Measurements from ENCODE around the gene TAF11L4. TPM values are rescaled to one million over a fixed set of nuclear protein-coding genes. Genes with fewer than 3 reads are reported as not detected.
"Not testable (repeated sequence)": the region's sequence is repeated elsewhere in the genome, so short reads cannot be mapped to it uniquely, and the experiment has no call there.

TAF11L4 gene
- not detected for polyA plus RNA-seq (2013, experiment 1 of 4)
- not detected for polyA plus RNA-seq (2013, experiment 2 of 4)
- polyA plus RNA-seq (2013, experiment 3 of 4), result not detected
- polyA plus RNA-seq (2013, experiment 4 of 4), result not detected

GRCh38 chr5:17521501-17521900 is at the start of gene TAF11L4:
Gene TAF11L4 (plus strand): TSS chr5:17521801.
- not testable (repeated sequence) for H3K4me1 ChIP-seq (ENCODE audit: control insufficient read depth, insufficient read depth, low read length); H3K9me3 ChIP-seq (ENCODE audit: control insufficient read depth, low read length); H3K27ac ChIP-seq (ENCODE audit: insufficient read depth, low read depth, low read length, poor library complexity, severe bottlenecking); H3K27me3 ChIP-seq (ENCODE audit: control insufficient read depth, insufficient read depth, low read length, poor library complexity, severe bottlenecking); H3K36me3 ChIP-seq (ENCODE audit: control insufficient read depth, insufficient read depth, low read length); H3K4me3 ChIP-seq (ENCODE audit: insufficient read depth, low read depth, low read length)
- no CpG with 5 or more reads among the region's 15 CpGs for WGBS, 2 experiments

- not testable (repeated sequence) for H3K9me3 ChIP-seq (ENCODE audit: control insufficient read depth, low read length); H3K27me3 ChIP-seq (ENCODE audit: control insufficient read depth, insufficient read depth, low read length, poor library complexity, severe bottlenecking); H3K27ac ChIP-seq (ENCODE audit: insufficient read depth, low read depth, low read length, poor library complexity, severe bottlenecking); H3K4me3 ChIP-seq (ENCODE audit: insufficient read depth, low read depth, low read length); H3K4me1 ChIP-seq (ENCODE audit: control insufficient read depth, insufficient read depth, low read length); H3K36me3 ChIP-seq (ENCODE audit: control insufficient read depth, insufficient read depth, low read length)
Observed at GRCh38 chr5:17475064-17475463, 46.5 kb upstream of the TAF11L4 start.

- Histone ChIP-seq H3K4me3 (ENCODE audit: insufficient read depth, low read depth, low read length) (no peak overlapping the region), H3K27ac (ENCODE audit: insufficient read depth, low read depth, low read length, poor library complexity, severe bottlenecking) (no peak overlapping the region), H3K9me3 (ENCODE audit: control insufficient read depth, low read length) (no peaks in the 10 kb centered on the region), H3K4me1 (ENCODE audit: control insufficient read depth, insufficient read depth, low read length) (peaks cover 5% of the 10 kb centered on the region), H3K27me3 (ENCODE audit: control insufficient read depth, insufficient read depth, low read length, poor library complexity, severe bottlenecking) (no peaks in the 10 kb centered on the region), H3K36me3 (ENCODE audit: control insufficient read depth, insufficient read depth, low read length) (no peaks in the 10 kb centered on the region)
- 92 to 98% methylated on average over 3 of the region's 3 CpGs for WGBS, 2 experiments
Observed at GRCh38 chr5:17477043-17477442, 44.6 kb upstream of the TAF11L4 start.

GRCh38 chr5:17477573-17478265 is 43.9 kb upstream of the TAF11L4 start:
- Histone ChIP-seq H3K27me3 (ENCODE audit: control insufficient read depth, insufficient read depth, low read length, poor library complexity, severe bottlenecking) (no peaks in the 10 kb centered on the region), H3K4me3 (ENCODE audit: insufficient read depth, low read depth, low read length) (no peak overlapping the region), H3K4me1 (ENCODE audit: control insufficient read depth, insufficient read depth, low read length) (peaks cover 5% of the 10 kb centered on the region), H3K9me3 (ENCODE audit: control insufficient read depth, low read length) (no peaks in the 10 kb centered on the region), H3K27ac (ENCODE audit: insufficient read depth, low read depth, low read length, poor library complexity, severe bottlenecking) (no peak overlapping the region), H3K36me3 (ENCODE audit: control insufficient read depth, insufficient read depth, low read length) (no peaks in the 10 kb centered on the region)
- 89 to 94% methylated on average over 7 of the region's 7 CpGs for WGBS, 2 experiments

- no peak overlapping the region for H3K27ac ChIP-seq (ENCODE audit: insufficient read depth, low read depth, low read length, poor library complexity, severe bottlenecking)
- no peaks in the 10 kb centered on the region for H3K27me3 ChIP-seq (ENCODE audit: control insufficient read depth, insufficient read depth, low read length, poor library complexity, severe bottlenecking)
- no peak overlapping the region for H3K4me3 ChIP-seq (ENCODE audit: insufficient read depth, low read depth, low read length)
- 66 to 71% methylated on average over 4 of the region's 4 CpGs for WGBS, 2 experiments
- peaks cover 5% of the 10 kb centered on the region for H3K4me1 ChIP-seq (ENCODE audit: control insufficient read depth, insufficient read depth, low read length)
- no peaks in the 10 kb centered on the region for H3K36me3 ChIP-seq (ENCODE audit: control insufficient read depth, insufficient read depth, low read length)
- no peaks in the 10 kb centered on the region for H3K9me3 ChIP-seq (ENCODE audit: control insufficient read depth, low read length)
Observed at GRCh38 chr5:17481378-17481777, 40.2 kb upstream of the TAF11L4 start.

GRCh38 chr5:17482790-17483189 is 38.8 kb upstream of the TAF11L4 start:
- WGBS, 2 experiments, result 82 to 94% methylated on average over 2 of the region's 2 CpGs
- no peaks in the 10 kb centered on the region for H3K9me3 ChIP-seq (ENCODE audit: control insufficient read depth, low read length)
- no peak overlapping the region for H3K27ac ChIP-seq (ENCODE audit: insufficient read depth, low read depth, low read length, poor library complexity, severe bottlenecking)
- peaks cover 5% of the 10 kb centered on the region for H3K4me1 ChIP-seq (ENCODE audit: control insufficient read depth, insufficient read depth, low read length)
- H3K4me3 ChIP-seq (ENCODE audit: insufficient read depth, low read depth, low read length), result no peak overlapping the region
- no peaks in the 10 kb centered on the region for H3K27me3 ChIP-seq (ENCODE audit: control insufficient read depth, insufficient read depth, low read length, poor library complexity, severe bottlenecking)
- H3K36me3 ChIP-seq (ENCODE audit: control insufficient read depth, insufficient read depth, low read length), result no peaks in the 10 kb centered on the region

GRCh38 chr5:17486464-17487173 is 35.0 kb upstream of the TAF11L4 start:
- not testable (repeated sequence) for H3K4me3 ChIP-seq (ENCODE audit: insufficient read depth, low read depth, low read length); H3K4me1 ChIP-seq (ENCODE audit: control insufficient read depth, insufficient read depth, low read length); H3K27ac ChIP-seq (ENCODE audit: insufficient read depth, low read depth, low read length, poor library complexity, severe bottlenecking); H3K27me3 ChIP-seq (ENCODE audit: control insufficient read depth, insufficient read depth, low read length, poor library complexity, severe bottlenecking); H3K36me3 ChIP-seq (ENCODE audit: control insufficient read depth, insufficient read depth, low read length); H3K9me3 ChIP-seq (ENCODE audit: control insufficient read depth, low read length)
- 97% methylated on average over 7 to 8 of the region's 10 CpGs for WGBS, 2 experiments

- 97 to 100% methylated on average over 1 of the region's 1 CpG for WGBS, 2 experiments
- no peaks in the 10 kb centered on the region for H3K27me3 ChIP-seq (ENCODE audit: control insufficient read depth, insufficient read depth, low read length, poor library complexity, severe bottlenecking)
- no peaks in the 10 kb centered on the region for H3K4me1 ChIP-seq (ENCODE audit: control insufficient read depth, insufficient read depth, low read length)
- no peaks in the 10 kb centered on the region for H3K36me3 ChIP-seq (ENCODE audit: control insufficient read depth, insufficient read depth, low read length)
- H3K9me3 ChIP-seq (ENCODE audit: control insufficient read depth, low read length), result no peaks in the 10 kb centered on the region
- no peak overlapping the region for H3K27ac ChIP-seq (ENCODE audit: insufficient read depth, low read depth, low read length, poor library complexity, severe bottlenecking)
- no peak overlapping the region for H3K4me3 ChIP-seq (ENCODE audit: insufficient read depth, low read depth, low read length)
Observed at GRCh38 chr5:17487174-17487512, 34.5 kb upstream of the TAF11L4 start.

- not testable (repeated sequence) for H3K4me3 ChIP-seq (ENCODE audit: insufficient read depth, low read depth, low read length); H3K4me1 ChIP-seq (ENCODE audit: control insufficient read depth, insufficient read depth, low read length); H3K36me3 ChIP-seq (ENCODE audit: control insufficient read depth, insufficient read depth, low read length); H3K9me3 ChIP-seq (ENCODE audit: control insufficient read depth, low read length); H3K27ac ChIP-seq (ENCODE audit: insufficient read depth, low read depth, low read length, poor library complexity, severe bottlenecking); H3K27me3 ChIP-seq (ENCODE audit: control insufficient read depth, insufficient read depth, low read length, poor library complexity, severe bottlenecking)
- WGBS, 2 experiments, result 97 to 98% methylated on average over 23 of the region's 23 CpGs
Observed at GRCh38 chr5:17491257-17491656, 30.3 kb upstream of the TAF11L4 start.

- Histone ChIP-seq H3K36me3 (ENCODE audit: control insufficient read depth, insufficient read depth, low read length) (no peaks in the 10 kb centered on the region), H3K4me3 (ENCODE audit: insufficient read depth, low read depth, low read length) (no peak overlapping the region), H3K27me3 (ENCODE audit: control insufficient read depth, insufficient read depth, low read length, poor library complexity, severe bottlenecking) (no peaks in the 10 kb centered on the region), H3K27ac (ENCODE audit: insufficient read depth, low read depth, low read length, poor library complexity, severe bottlenecking) (no peak overlapping the region), H3K9me3 (ENCODE audit: control insufficient read depth, low read length) (no peaks in the 10 kb centered on the region), H3K4me1 (ENCODE audit: control insufficient read depth, insufficient read depth, low read length) (no peaks in the 10 kb centered on the region)
- WGBS, 2 experiments, result 96 to 98% methylated on average over 3 of the region's 3 CpGs
Observed at GRCh38 chr5:17492770-17493169, 28.8 kb upstream of the TAF11L4 start.
